Measurements from ENCODE around the gene TLR8. TPM values are rescaled to one million over a fixed set of nuclear protein-coding genes. Genes with fewer than 3 reads are reported as not detected.

The TLR8 gene
- total RNA-seq, 6 experiments from 2014 or later, result not detected

DNA sequence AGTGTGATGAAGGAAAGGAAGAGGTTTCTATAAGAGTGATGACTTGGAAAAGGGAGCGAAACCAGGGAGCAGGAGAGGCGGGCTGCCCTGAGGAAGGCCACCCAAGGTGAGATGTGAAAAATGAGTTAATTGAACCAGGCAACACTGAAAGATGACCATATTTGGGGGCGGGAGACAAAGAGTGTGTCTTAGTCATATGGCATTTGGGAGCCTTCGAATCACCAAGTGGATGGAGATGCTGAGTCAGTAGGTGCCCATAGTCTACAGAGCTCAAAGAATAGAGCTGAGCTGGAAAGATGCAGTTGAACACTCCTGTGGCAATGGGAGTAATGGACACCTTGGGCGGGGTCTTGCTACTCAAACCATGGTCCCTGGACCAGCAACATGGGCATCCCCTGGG lies 8.3 kb upstream of the TLR8 start:
- no peaks in the 10 kb centered on the region for H3K36me3 Mint-ChIP-seq (ENCODE audit: low read depth)
- no peak for DNase-seq
- TF ChIP-seq CTCF (IDR thresholded peaks at IDR 0.05), result no peak
- H3K4me1 Mint-ChIP-seq (ENCODE audit: low read depth), result no peaks in the 10 kb centered on the region; the same call in 1 of the 2 replicates
- H3K9me3 Mint-ChIP-seq, result no peaks in the 10 kb centered on the region
- no peak overlapping the region for H3K4me3 Mint-ChIP-seq
- no peak overlapping the region for H3K27ac Mint-ChIP-seq
- peaks cover 4% of the 10 kb centered on the region for H3K27me3 Mint-ChIP-seq (ENCODE audit: insufficient read depth)

DNA sequence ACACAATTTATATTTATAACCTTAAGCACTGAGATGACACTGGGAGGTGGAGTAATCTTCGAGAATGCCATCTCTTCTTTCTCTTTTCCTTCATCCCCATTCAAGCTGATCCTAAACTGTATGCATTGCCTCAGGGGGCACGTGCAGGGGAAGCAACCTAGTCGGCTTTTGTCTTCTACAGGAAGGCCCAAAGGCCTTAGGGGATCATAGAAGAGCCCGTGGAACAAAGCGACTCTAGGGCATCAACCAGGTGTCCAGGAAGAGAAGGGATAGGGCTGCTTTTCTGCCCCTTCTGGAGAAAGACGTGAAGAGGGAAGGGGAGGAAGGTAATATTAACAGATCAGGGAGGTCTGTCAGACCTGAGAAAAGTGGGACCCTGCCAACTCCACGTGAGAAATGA lies 6.9 kb upstream of the TLR8 start:
- H3K9me3 Mint-ChIP-seq, result no peaks in the 10 kb centered on the region
- H3K4me1 Mint-ChIP-seq (ENCODE audit: low read depth), result no peaks in the 10 kb centered on the region; the same call in 1 of the 2 replicates
- no peak overlapping the region for H3K27ac Mint-ChIP-seq
- no peak for DNase-seq
- no peak for TF ChIP-seq CTCF (IDR thresholded peaks at IDR 0.05)
- no peak overlapping the region for H3K4me3 Mint-ChIP-seq
- H3K27me3 Mint-ChIP-seq (ENCODE audit: insufficient read depth), result peaks cover 7% of the 10 kb centered on the region
- H3K36me3 Mint-ChIP-seq (ENCODE audit: low read depth), result no peaks in the 10 kb centered on the region

GRCh38 chrX:12901486-12901885 lies 4.9 kb upstream of the TLR8 start:
- peaks cover 7% of the 10 kb centered on the region for H3K27me3 Mint-ChIP-seq (ENCODE audit: insufficient read depth)
- TF ChIP-seq CTCF (IDR thresholded peaks at IDR 0.05), result peak; percentile 79
- DNase-seq, result peak; percentile 2
- no peaks in the 10 kb centered on the region; the same call in 1 of the 2 replicates for H3K4me1 Mint-ChIP-seq (ENCODE audit: low read depth)
- H3K27ac Mint-ChIP-seq, result no peak overlapping the region
- no peak overlapping the region for H3K4me3 Mint-ChIP-seq
- H3K9me3 Mint-ChIP-seq, result no peaks in the 10 kb centered on the region
- H3K36me3 Mint-ChIP-seq (ENCODE audit: low read depth), result no peaks in the 10 kb centered on the region

DNA sequence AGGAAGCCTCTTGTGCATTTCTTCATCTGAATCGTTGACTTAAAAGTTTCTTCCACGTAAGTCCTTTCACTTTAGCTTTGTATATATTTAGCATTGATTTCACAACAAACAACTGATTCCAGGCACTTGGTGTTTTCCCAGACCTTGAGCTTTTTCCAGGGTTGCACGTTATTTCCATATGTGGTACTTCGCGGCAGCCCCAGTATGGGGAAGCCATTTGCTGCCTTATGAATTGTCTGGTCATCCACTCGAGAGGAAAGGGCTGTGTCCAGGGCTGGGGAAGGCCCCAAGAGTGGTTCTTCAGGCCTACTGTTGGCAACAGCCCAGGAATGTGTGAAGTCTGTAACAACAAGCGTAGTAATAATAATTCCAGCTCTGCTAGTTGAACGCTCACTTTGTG lies 2.8 kb upstream of the TLR8 start:
- no peaks in the 10 kb centered on the region for H3K4me1 Mint-ChIP-seq (ENCODE audit: low read depth)
- H3K27me3 Mint-ChIP-seq (ENCODE audit: insufficient read depth), result peaks cover 7% of the 10 kb centered on the region
- H3K27ac Mint-ChIP-seq, result no peak overlapping the region
- no peaks in the 10 kb centered on the region for H3K9me3 Mint-ChIP-seq
- DNase-seq, result no peak
- no peak overlapping the region for H3K4me3 Mint-ChIP-seq
- no peak for TF ChIP-seq CTCF (IDR thresholded peaks at IDR 0.05)
- no peaks in the 10 kb centered on the region for H3K36me3 Mint-ChIP-seq (ENCODE audit: low read depth)

GRCh38 chrX:12910423-12911121 lies 4.2 kb downstream of the TLR8 start:
- H3K27me3 Mint-ChIP-seq (ENCODE audit: insufficient read depth), result no peaks in the 10 kb centered on the region; the same call in none of the 2 replicates
- no peaks in the 10 kb centered on the region for H3K9me3 Mint-ChIP-seq
- no peaks in the 10 kb centered on the region for H3K36me3 Mint-ChIP-seq (ENCODE audit: low read depth)
- no peak overlapping the region for H3K4me3 Mint-ChIP-seq
- no peak for TF ChIP-seq CTCF (IDR thresholded peaks at IDR 0.05)
- no peak for DNase-seq
- H3K4me1 Mint-ChIP-seq (ENCODE audit: low read depth), result no peaks in the 10 kb centered on the region
- no peak overlapping the region for H3K27ac Mint-ChIP-seq

Data from HFFc6 (cell line).